A375 (cell line): Measurements from ENCODE around the gene POLR2C. TPM values are rescaled to one million over a fixed set of nuclear protein-coding genes. Genes with fewer than 3 reads are reported as not detected.

ENCODE experiments used
- total RNA-seq: library from RNA; depleted of rRNA; stranded (reverse); fragments of >200 nt; shearing (Covaris generic); gene quantifications from 2 replicates; pipeline ENCODE4 v1.2.3, GENCODE V29; 2014; rRNA removed

The POLR2C gene
- total RNA-seq, result 167 and 186 TPM in 2 replicates

GRCh38 chr16:57462209-57462977 is at the start of gene POLR2C:
POLR2C (plus strand) TSS chr16:57462679; CDS start chr16:57462725, 46 bp downstream.

DNA sequence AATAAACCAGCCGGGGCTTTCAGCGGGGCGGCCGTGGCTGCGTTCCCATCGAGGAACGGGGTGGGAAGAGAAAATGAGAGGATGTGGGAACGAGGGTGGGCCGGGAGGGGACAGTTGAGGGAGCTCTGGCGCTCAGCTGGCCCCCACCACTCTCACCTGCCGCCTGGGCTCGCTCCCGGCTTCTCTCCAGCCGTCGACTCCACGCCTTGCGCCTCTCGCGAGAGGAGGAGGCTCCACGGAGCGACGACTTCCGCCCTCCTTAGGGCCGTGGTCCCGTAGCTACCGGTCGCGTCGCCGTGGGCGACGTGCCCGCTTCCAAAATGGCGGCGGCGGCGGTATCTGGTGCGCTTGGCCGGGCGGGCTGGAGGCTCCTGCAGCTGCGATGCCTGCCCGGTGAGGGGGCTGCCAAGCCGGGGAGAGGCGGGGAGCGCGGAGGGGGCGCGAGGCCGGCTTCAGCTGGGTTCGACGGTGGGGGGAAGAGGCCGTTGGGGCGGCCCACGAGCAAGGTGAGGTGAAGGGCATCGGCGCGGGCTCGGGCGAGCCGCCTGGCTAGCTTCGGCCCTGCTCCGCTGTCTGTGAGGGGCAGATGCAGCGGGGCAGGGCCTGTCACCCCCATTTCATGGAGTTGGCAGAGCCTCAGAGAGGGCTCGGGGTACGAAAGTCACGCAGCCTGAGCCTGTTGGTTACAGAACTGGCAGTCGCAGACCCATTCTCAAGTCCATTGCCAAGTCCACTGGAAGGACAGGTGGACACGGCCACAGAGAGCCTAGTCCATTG is 15.1 kb upstream of the POLR2C start, which contains the start of the genes CIAPIN1 and COQ9:
CIAPIN1 (minus strand) TSS at position 200 of the 777 bp plus-strand sequence. CDS start 6,457 bp downstream, outside the sequence.
COQ9 (plus strand) TSS at position 294 of the 777 bp plus-strand sequence; CDS start at position 321, 27 bp downstream.

GRCh38 chr16:57485916-57486857 is 23.7 kb downstream of the POLR2C start, which contains the start of gene DOK4:
DOK4 (minus strand) TSS chr16:57486493; CDS start chr16:57479507, 6,986 bp downstream.

Other genes with a start within 250 kb of the POLR2C start
- 34.5 and 35.4 TPM in 2 replicates for gene ARL2BP, start 217.4 kb upstream of the POLR2C start, total RNA-seq
- not detected in 2 replicates for gene PLLP, start 178.0 kb upstream of the POLR2C start, total RNA-seq
- not detected in 2 replicates for gene CCL22, start 103.9 kb upstream of the POLR2C start, total RNA-seq
- 0.13 and 1.1 TPM in 2 replicates for gene CX3CL1, start 90.2 kb upstream of the POLR2C start, total RNA-seq
- gene CCL17, start 57.9 kb upstream of the POLR2C start, total RNA-seq, result not detected in 2 replicates
- gene CIAPIN1, start 15.3 kb upstream of the POLR2C start, total RNA-seq, result 84.8 and 86.7 TPM in 2 replicates
- 70.1 and 71.0 TPM in 2 replicates for gene COQ9, start 15.2 kb upstream of the POLR2C start, total RNA-seq
- 18.3 and 22.3 TPM in 2 replicates for gene DOK4, start 23.8 kb downstream of the POLR2C start, total RNA-seq
- gene CCDC102A, start 73.9 kb downstream of the POLR2C start, total RNA-seq, result 19.8 and 20.1 TPM in 2 replicates
- 0.15 and 0.61 TPM in 2 replicates for gene ADGRG5, start 80.0 kb downstream of the POLR2C start, total RNA-seq
- gene ADGRG1, start 166.0 kb downstream of the POLR2C start, total RNA-seq, result 62.5 and 73.4 TPM in 2 replicates
- gene ADGRG3, start 205.6 kb downstream of the POLR2C start, total RNA-seq, result 0.19 and 0.27 TPM in 2 replicates
- 0.11 TPM in 1 of 2 replicates, not detected in the other for gene DRC7, start 232.1 kb downstream of the POLR2C start, total RNA-seq